Kidney (tissue), 14 donors: ENCODE data around the gene MANBA. TPM values are rescaled to one million over a fixed set of nuclear protein-coding genes. Genes with fewer than 3 reads are reported as not detected.

Experiments
- DNase-seq, 5 donors: peaks; one replicate each; pipeline ENCODE4 v3.0.0-alpha.2; 2013 to 2020
- FAIRE-seq: peaks from 2 replicates; lab custom pipeline; 2012; peaks lifted over from hg19 to GRCh38; lab: Jason Lieb, UNC
- H3K27ac ChIP-seq, 2 donors: one replicate each; pipeline ENCODE4 v1.7.0; 2013; ENCODE audit warnings: low read depth in 2 of 2, low read length in 2 of 2, inconsistent platforms in 1 of 2
- H3K27me3 ChIP-seq: one replicate; pipeline ENCODE4 v1.7.1; 2013; ENCODE audit warnings: low read length, inconsistent platforms; ENCODE audit not compliant: control insufficient read depth, insufficient read depth
- H3K36me3 ChIP-seq, 3 donors: one replicate each; pipeline versions ENCODE4 v1.7.0 to v1.7.1; 2013; ENCODE audit warnings: low read length in 3 of 3, control low read depth in 1 of 3, inconsistent platforms in 1 of 3; ENCODE audit not compliant: insufficient read depth in 3 of 3, control insufficient read depth in 2 of 3
- H3K4me1 ChIP-seq, 3 donors: one replicate each; pipeline versions ENCODE4 v1.7.0 to v1.7.1; 2013; ENCODE audit warnings: low read length in 3 of 3, inconsistent platforms in 1 of 3, low read depth in 1 of 3; ENCODE audit not compliant: control insufficient read depth in 2 of 3, insufficient read depth in 2 of 3
- H3K4me3 ChIP-seq, 3 donors: one replicate each; pipeline versions ENCODE4 v1.7.0 to v1.8.1; 2013; ENCODE audit warnings: low read length in 3 of 3, control low read depth in 1 of 3, inconsistent platforms in 1 of 3
- H3K9ac ChIP-seq, 3 donors: one replicate each; pipeline versions ENCODE4 v1.7.0 to v1.7.1; 2013; ENCODE audit warnings: low read length in 3 of 3, control low read depth in 1 of 3, inconsistent platforms in 1 of 3
- H3K9me3 ChIP-seq, 3 donors: one replicate each; pipeline versions ENCODE4 v1.7.0 to v1.7.1; 2013; ENCODE audit warnings: low read length in 3 of 3, control low read depth in 1 of 3, inconsistent platforms in 1 of 3; ENCODE audit not compliant: control insufficient read depth in 2 of 3, insufficient read depth in 1 of 3
- CTCF ChIP-seq: IDR thresholded peaks from 3 replicates; pipeline ENCODE4 v1.5.1; 2012; ENCODE audit warnings: mild to moderate bottlenecking, moderate library complexity, borderline replicate concordance; ENCODE audit not compliant: insufficient read depth; ENCODE audit errors: extremely low read depth
- intact Hi-C: fragments of 100-400 bp; cut with DNase I; formaldehyde crosslinking; loops from one replicate; pipeline ENCODE4 v1.11.1; 2022
- polyA plus RNA-seq: library from polyadenylated mRNA; stranded (reverse); fragments of 350-450 nt; fragmentation: Illumina TruSeq; extraction: RNeasy Lipid Tissue Mini Kit (QIAGEN cat#74804); gene quantifications from one replicate; pipeline ENCODE4 v1.2.3, GENCODE V29; 2014; ENCODE audit warnings: low read depth, low replicate concordance; ENCODE audit not compliant: insufficient read depth
- total RNA-seq: library from RNA; stranded (reverse); fragmentation: NEBNext Ultra II Directional; extraction: Animal tissue kit (Norgen Biotek cat#: 25700); gene quantifications from one replicate; pipeline ENCODE4 v1.2.1, GENCODE V29; 2021
- donor health status: control.
- donor health status: control.
- donor health status: control.
- donor health status: control.
- donor health status: control.
- donor health status: DM: yes; HTN: yes; CAD: no.
- donor health status: Normal renal cell carcinoma (clear cell type).

MANBA gene
- total and polyA plus RNA-seq, 2 donors from 2014 or later: 19.0 to 28.0 TPM

GRCh38 chr4:102705391-102705935 is 55.3 kb downstream of the MANBA start:
- H3K27me3 ChIP-seq: no peaks in the 10 kb centered on the region
- H3K36me3 ChIP-seq: no peaks in the 10 kb centered on the region
- no peak overlapping the region for H3K9ac ChIP-seq
- TF ChIP-seq CTCF: no peak
- FAIRE-seq (no peak), DNase-seq (peak in 1 of 5 donors; percentile 43)
- no peak overlapping the region for H3K27ac ChIP-seq
- no peak overlapping the region for H3K4me3 ChIP-seq
- intact Hi-C loops: no loop called here
- H3K4me1 ChIP-seq: no peaks in the 10 kb centered on the region
- no peaks in the 10 kb centered on the region for H3K9me3 ChIP-seq

GRCh38 chr4:102696758-102697157 is 64.0 kb downstream of the MANBA start:
- Histone ChIP-seq H3K27ac (no peak overlapping the region), H3K9me3 (no peaks in the 10 kb centered on the region), H3K27me3 (no peaks in the 10 kb centered on the region), H3K4me3 (no peak overlapping the region), H3K36me3 (no peaks in the 10 kb centered on the region), H3K4me1 (no peaks in the 10 kb centered on the region), H3K9ac (no peak overlapping the region)
- intact Hi-C loops: no loop called here
- FAIRE-seq: no peak
- DNase-seq: peak in 1 of 5 donors; percentile 11
- no peak for TF ChIP-seq CTCF

GRCh38 chr4:102694791-102695190 is 66.0 kb downstream of the MANBA start:
- H3K9me3 ChIP-seq: no peaks in the 10 kb centered on the region
- no peak for FAIRE-seq

More at GRCh38 chr4:102694791-102695190, 66.0 kb downstream of the MANBA start:
- Histone ChIP-seq H3K36me3 (no peaks in the 10 kb centered on the region), H3K4me1 (no peaks in the 10 kb centered on the region), H3K9ac (no peak overlapping the region), H3K4me3 (no peak overlapping the region), H3K27ac (no peak overlapping the region), H3K27me3 (no peaks in the 10 kb centered on the region)
- no peak for DNase-seq
- intact Hi-C loops: no loop called here
- no peak for TF ChIP-seq CTCF
